H9 (cell line): Measurements from ENCODE around the gene TRAF7. TPM values are rescaled to one million over a fixed set of nuclear protein-coding genes. Genes with fewer than 3 reads are reported as not detected.

Experiments used
- DNase-seq: peaks from one replicate; pipeline ENCODE4 v3.0.0-alpha.2; 2017
- H2AFZ ChIP-seq: one replicate; pipeline ENCODE4 v1.6.1; 2013; ENCODE audit warnings: mild to moderate bottlenecking, low read length, control low read depth, moderate library complexity
- H2AK5ac ChIP-seq: 2 replicates; pipeline ENCODE4 v1.6.1; 2013; ENCODE audit warnings: low read length, control low read depth, mixed read lengths; ENCODE audit not compliant: insufficient read length
- H2BK120ac ChIP-seq: one replicate; pipeline ENCODE4 v1.6.1; 2013; ENCODE audit warnings: low read depth, mild to moderate bottlenecking, low read length, control low read depth, inconsistent platforms; ENCODE audit not compliant: poor library complexity, severe bottlenecking
- H2BK12ac ChIP-seq: 2 replicates; pipeline ENCODE4 v1.6.1; 2013; ENCODE audit warnings: low read length, control low read depth, mixed read lengths, low read depth; ENCODE audit not compliant: insufficient read length
- H2BK15ac ChIP-seq: 2 replicates; pipeline ENCODE4 v1.6.1; 2013; ENCODE audit warnings: low read depth, low read length, control low read depth
- H2BK20ac ChIP-seq: one replicate; pipeline ENCODE4 v1.6.1; 2013; ENCODE audit warnings: low read depth, mild to moderate bottlenecking, low read length, control low read depth, inconsistent platforms; ENCODE audit not compliant: poor library complexity, severe bottlenecking
- H2BK5ac ChIP-seq: 2 replicates; pipeline ENCODE4 v1.6.1; 2013; ENCODE audit warnings: low read length, control low read depth, mixed read lengths; ENCODE audit not compliant: insufficient read length
- H3K14ac ChIP-seq: 2 replicates; pipeline ENCODE4 v1.6.1; 2013; ENCODE audit warnings: low read length, control low read depth; ENCODE audit not compliant: insufficient read depth
- H3K18ac ChIP-seq: 2 replicates; pipeline ENCODE4 v1.6.1; 2013; ENCODE audit warnings: low read depth, mild to moderate bottlenecking, mixed read lengths, low read length, control low read depth; ENCODE audit not compliant: insufficient read length
- H3K23ac ChIP-seq: 2 replicates; pipeline ENCODE4 v1.6.1; 2013; ENCODE audit warnings: low read length, control low read depth, mixed read lengths, low read depth; ENCODE audit not compliant: insufficient read length
- H3K23me2 ChIP-seq: 2 replicates; pipeline ENCODE4 v1.6.1; 2013; ENCODE audit warnings: low read depth, mild to moderate bottlenecking, mixed read lengths, low read length, control low read depth; ENCODE audit not compliant: insufficient read length, poor library complexity, severe bottlenecking
- H3K27ac ChIP-seq: 2 replicates; pipeline ENCODE4 v1.5.1; 2013; ENCODE audit warnings: low read length, control low read depth, mixed read lengths, low read depth; ENCODE audit not compliant: insufficient read length
- H3K27me3 ChIP-seq: 2 replicates; pipeline ENCODE4 v1.6.1; 2013; ENCODE audit warnings: low read length, control low read depth, inconsistent platforms; ENCODE audit not compliant: insufficient read depth
- H3K4ac ChIP-seq: 2 replicates; pipeline ENCODE4 v1.6.1; 2013; ENCODE audit warnings: low read depth, mild to moderate bottlenecking, control low read depth, inconsistent platforms, low read length, moderate library complexity
- H3K4me1 ChIP-seq: 2 replicates; pipeline ENCODE4 v1.6.1; 2013; ENCODE audit warnings: low read length, control low read depth, inconsistent platforms; ENCODE audit not compliant: insufficient read depth
- H3K4me2 ChIP-seq: 2 replicates; pipeline ENCODE4 v1.6.1; 2013; ENCODE audit warnings: low read length, control low read depth, mixed read lengths; ENCODE audit not compliant: insufficient read length, insufficient read depth
- H3K56ac ChIP-seq: 2 replicates; pipeline ENCODE4 v1.6.1; 2013; ENCODE audit warnings: low read depth, mild to moderate bottlenecking, mixed read lengths, low read length, control low read depth; ENCODE audit not compliant: insufficient read length
- H3K79me1 ChIP-seq: 2 replicates; pipeline ENCODE4 v1.6.1; 2013; ENCODE audit warnings: low read depth, mild to moderate bottlenecking, moderate library complexity, low read length, control low read depth, inconsistent platforms; ENCODE audit not compliant: insufficient read depth, poor library complexity, severe bottlenecking
- H3K79me2 ChIP-seq: 2 replicates; pipeline ENCODE4 v1.6.1; 2013; ENCODE audit warnings: low read length, control low read depth, inconsistent platforms; ENCODE audit not compliant: insufficient read depth
- H3K9ac ChIP-seq: 2 replicates; pipeline ENCODE4 v1.6.1; 2013; ENCODE audit warnings: low read length, control low read depth, mixed read lengths; ENCODE audit not compliant: insufficient read length; ENCODE audit errors: extremely low read depth
- H3K9me3 ChIP-seq: one replicate; pipeline ENCODE4 v1.6.1; 2013; ENCODE audit warnings: low read depth, low read length, inconsistent platforms; ENCODE audit not compliant: control insufficient read depth
- H3T11ph ChIP-seq: one replicate; pipeline ENCODE4 v1.6.1; 2013; ENCODE audit warnings: mild to moderate bottlenecking, low read length, control low read depth, inconsistent platforms
- H4K20me1 ChIP-seq: one replicate; pipeline ENCODE4 v1.6.1; 2013; ENCODE audit not compliant: control insufficient read depth, insufficient read length, insufficient read depth
- H4K5ac ChIP-seq: 2 replicates; pipeline ENCODE4 v1.6.1; 2013; ENCODE audit warnings: low read depth, mild to moderate bottlenecking, mixed read lengths, low read length, control low read depth; ENCODE audit not compliant: insufficient read length
- H4K8ac ChIP-seq: replicated peaks from 2 replicates; pipeline ENCODE4 v1.6.1; 2013; ENCODE audit warnings: low read length, control low read depth, mixed read lengths, low read depth; ENCODE audit not compliant: insufficient read length
- H4K91ac ChIP-seq: 2 replicates; pipeline ENCODE4 v1.6.1; 2013; ENCODE audit warnings: low read depth, mild to moderate bottlenecking, moderate library complexity, mixed read lengths, low read length, control low read depth; ENCODE audit not compliant: insufficient read length
- H3K27ac Mint-ChIP-seq, 3 experiments: 2 replicates in 2 of 3; 3 replicates in 1 of 3; pipeline ENCODE4 v1.8.0; 2020 to 2021; ENCODE audit warnings: mixed read lengths in 3 of 3, mild to moderate bottlenecking in 1 of 3, moderate library complexity in 1 of 3
- H3K27me3 Mint-ChIP-seq: 2 replicates; pipeline ENCODE4 v1.8.0; 2021; ENCODE audit warnings: low read depth, mild to moderate bottlenecking, moderate library complexity, mixed read lengths
- H3K36me3 Mint-ChIP-seq, 3 experiments: 2 replicates in 2 of 3; 3 replicates in 1 of 3; pipeline ENCODE4 v1.8.0; 2020 to 2021; ENCODE audit warnings: low read depth in 3 of 3, mixed read lengths in 3 of 3; ENCODE audit not compliant: insufficient read depth in 1 of 3
- H3K4me1 Mint-ChIP-seq, 2 experiments: 2 replicates each; pipeline ENCODE4 v1.8.0; 2020; ENCODE audit warnings: mixed read lengths in 2 of 2
- H3K4me3 Mint-ChIP-seq, 2 experiments: 2 replicates in 1 of 2; 3 replicates in 1 of 2; pipeline ENCODE4 v1.8.0; 2020 to 2021; ENCODE audit warnings: mild to moderate bottlenecking in 2 of 2, mixed read lengths in 2 of 2, moderate library complexity in 1 of 2
- H3K9me3 Mint-ChIP-seq, 2 experiments: 2 replicates in 1 of 2; 3 replicates in 1 of 2; pipeline ENCODE4 v1.8.0; 2020; ENCODE audit warnings: mild to moderate bottlenecking in 2 of 2, mixed read lengths in 2 of 2, moderate library complexity in 1 of 2
- WGBS: extraction: QIAGEN DNeasy Blood & Tissue Kit; methylation state at CpG from one replicate; pipeline ENCODE4 v1.1.7; 2013; ENCODE audit warnings: missing lambda C conversion rate, low lambda C conversion rate, mixed read lengths; ENCODE audit not compliant: insufficient read length; ENCODE audit errors: extremely low coverage; 5-methylcytosine and 5-hydroxymethylcytosine counted together
- total RNA-seq: library from RNA; stranded (reverse); gene quantifications from 2 replicates; pipeline ENCODE4 v1.2.1, GENCODE V29; 2021
- TF ChIP-seq, protein P1 (sequence below): fragments of 200-600 bp; sonication (generic); conservative IDR thresholded peaks from 3 replicates; pipeline ENCODE4 v1.8.0; 2021; ENCODE audit warnings: antibody characterized with exemption, mild to moderate bottlenecking

The TRAF7 gene
- total RNA-seq, 1 experiment from 2014 or later, result 108 TPM

DNA sequence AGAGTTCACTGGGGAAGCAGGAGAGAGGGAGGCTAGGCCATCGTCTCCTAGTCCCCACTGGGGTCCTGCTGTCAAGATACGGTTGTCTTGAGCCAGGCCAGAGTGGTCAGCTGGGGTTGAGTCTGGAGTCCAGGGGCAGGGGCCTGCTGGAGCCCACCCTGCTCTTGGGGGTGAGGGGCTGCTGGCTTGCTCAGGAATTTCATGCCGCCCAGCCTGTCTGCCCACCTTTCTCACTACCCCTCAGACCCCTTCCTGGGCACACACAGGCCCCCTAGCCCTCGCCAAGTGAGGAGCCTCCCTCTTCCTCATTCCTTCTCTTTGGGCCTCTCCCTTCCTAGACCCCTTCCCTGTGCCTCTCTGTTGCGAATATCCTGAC is 1.3 kb downstream of the TRAF7 start:
- H4K20me1 ChIP-seq, result peaks cover 2% of the 10 kb centered on the region
- H2AK5ac ChIP-seq, result no peak overlapping the region

More for the DNA sequence above, 1.3 kb downstream of the TRAF7 start:
- Mint-ChIP-seq H3K4me1 (peaks cover 20 to 47% of the 10 kb centered on the region in 2 experiments), H3K9me3 (peaks cover 0 to 9% of the 10 kb centered on the region in 2 experiments; a peak in 2 of 5 replicates), H3K4me3 (peak overlapping the region; percentile 97), H3K27me3 (no peaks in the 10 kb centered on the region; the same call in 1 of the 2 replicates), H3K27ac (peak overlapping the region; percentile 53 to 87 (median 85); a peak in 4 of 7 replicates), H3K36me3 (peaks cover 30 to 38% (median 34%) of the 10 kb centered on the region in 3 experiments)
- Histone ChIP-seq H2BK15ac (no peak overlapping the region), H2BK20ac (no peak overlapping the region), H3T11ph (no peak overlapping the region), H3K23me2 (peaks cover 25% of the 10 kb centered on the region), H3K14ac (no peak overlapping the region; the same call in 1 of the 2 replicates), H2BK5ac (no peak overlapping the region), H3K79me2 (peaks cover 55% of the 10 kb centered on the region; the same call in 1 of the 2 replicates), H4K91ac (no peak overlapping the region), H4K8ac (no peak overlapping the region), H3K56ac (no peak overlapping the region), H3K9ac (no peak overlapping the region), H3K4ac (no peak overlapping the region), H2BK120ac (no peak overlapping the region), H3K4me2 (peak overlapping the region; percentile 73), H4K5ac (no peak overlapping the region), H3K4me1 (no peaks in the 10 kb centered on the region; the same call in 1 of the 2 replicates), H3K27ac (no peak overlapping the region), H3K9me3 (no peaks in the 10 kb centered on the region), H2BK12ac (no peak overlapping the region), H2AFZ (no peak overlapping the region), H3K79me1 (peaks cover 17% of the 10 kb centered on the region), H3K27me3 (no peaks in the 10 kb centered on the region), H3K18ac (no peak overlapping the region), H3K23ac (no peak overlapping the region)
- WGBS, result no CpG with 5 or more reads among the region's 5 CpGs
- no peak for DNase-seq
- TF ChIP-seq, protein P1, sequence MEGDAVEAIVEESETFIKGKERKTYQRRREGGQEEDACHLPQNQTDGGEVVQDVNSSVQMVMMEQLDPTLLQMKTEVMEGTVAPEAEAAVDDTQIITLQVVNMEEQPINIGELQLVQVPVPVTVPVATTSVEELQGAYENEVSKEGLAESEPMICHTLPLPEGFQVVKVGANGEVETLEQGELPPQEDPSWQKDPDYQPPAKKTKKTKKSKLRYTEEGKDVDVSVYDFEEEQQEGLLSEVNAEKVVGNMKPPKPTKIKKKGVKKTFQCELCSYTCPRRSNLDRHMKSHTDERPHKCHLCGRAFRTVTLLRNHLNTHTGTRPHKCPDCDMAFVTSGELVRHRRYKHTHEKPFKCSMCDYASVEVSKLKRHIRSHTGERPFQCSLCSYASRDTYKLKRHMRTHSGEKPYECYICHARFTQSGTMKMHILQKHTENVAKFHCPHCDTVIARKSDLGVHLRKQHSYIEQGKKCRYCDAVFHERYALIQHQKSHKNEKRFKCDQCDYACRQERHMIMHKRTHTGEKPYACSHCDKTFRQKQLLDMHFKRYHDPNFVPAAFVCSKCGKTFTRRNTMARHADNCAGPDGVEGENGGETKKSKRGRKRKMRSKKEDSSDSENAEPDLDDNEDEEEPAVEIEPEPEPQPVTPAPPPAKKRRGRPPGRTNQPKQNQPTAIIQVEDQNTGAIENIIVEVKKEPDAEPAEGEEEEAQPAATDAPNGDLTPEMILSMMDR, result no peak
